Tibial nerve (tissue), 4 donors: ENCODE data around the gene HBZ. TPM values are rescaled to one million over a fixed set of nuclear protein-coding genes. Genes with fewer than 3 reads are reported as not detected.

Experiments used
- DNase-seq, 2 donors: peaks; one replicate each; pipeline ENCODE4 v3.0.0-alpha.2; 2019; ENCODE audit warnings: low spot score in 2 of 2
- H3K27ac ChIP-seq, 4 donors: fragments of 200-600 bp; sonication (generic) in 3 of 4; one replicate each; pipeline ENCODE4 v1.5.1; 2017 to 2019; ENCODE audit warnings: mild to moderate bottlenecking in 1 of 4
- H3K27me3 ChIP-seq, 2 donors: fragments of 200-600 bp; sonication (generic) in 1 of 2; one replicate each; pipeline versions ENCODE4 v1.5.1 to v1.6.0; 2017 to 2019
- H3K36me3 ChIP-seq, 3 donors: fragments of 200-600 bp; sonication (generic); one replicate each; pipeline ENCODE4 v1.5.1; 2018 to 2019
- H3K4me1 ChIP-seq, 4 donors: fragments of 200-600 bp; sonication (generic) in 3 of 4; one replicate each; pipeline ENCODE4 v1.5.1; 2017 to 2019
- H3K4me3 ChIP-seq, 4 donors: fragments of 200-600 bp; sonication (generic) in 3 of 4; one replicate each; pipeline ENCODE4 v1.5.1; 2017 to 2019; ENCODE audit warnings: mild to moderate bottlenecking in 1 of 4, moderate library complexity in 1 of 4
- H3K9me3 ChIP-seq, 4 donors: fragments of 200-600 bp; sonication (generic) in 3 of 4; one replicate each; pipeline ENCODE4 v1.5.1; 2017 to 2019
- CTCF ChIP-seq, 5 experiments: fragments of 200-600 bp in 3 of 5; fragments of 450-650 bp in 2 of 5; sonication (generic) in 3 of 5; IDR thresholded peaks; one replicate each; pipeline ENCODE4 v1.5.1; 2016 to 2019; ENCODE audit warnings: antibody characterized with exemption in 5 of 5, mild to moderate bottlenecking in 3 of 5, moderate library complexity in 2 of 5
- EP300 ChIP-seq, 2 donors: sonication (generic); formaldehyde crosslinking; IDR thresholded peaks; one replicate each; pipeline ENCODE4 v1.6.1; 2017; ENCODE audit warnings: antibody characterized with exemption in 2 of 2, mild to moderate bottlenecking in 1 of 2
- POLR2A ChIP-seq, 2 donors: fragments of 450-650 bp; IDR thresholded peaks; one replicate each; pipeline ENCODE4 v1.6.1; 2017; ENCODE audit warnings: antibody characterized with exemption in 2 of 2, mild to moderate bottlenecking in 2 of 2, moderate library complexity in 2 of 2
- WGBS, 2 donors: methylation state at CpG; one replicate each; pipeline ENCODE4 v1.1.5; 2018; 5-methylcytosine and 5-hydroxymethylcytosine counted together
- total RNA-seq, 4 donors: library from RNA; depleted of rRNA; stranded (reverse); fragments of >200 nt; gene quantifications; one replicate each; pipeline ENCODE4 v1.1.0, GENCODE V29; 2016

HBZ gene
- total RNA-seq, 4 donors from 2014 or later: not detected

GRCh38 chr16:188674-189073 lies 36.2 kb downstream of the HBZ start:
- no peaks in the 10 kb centered on the region for H3K4me1 ChIP-seq
- no peak for TF ChIP-seq POLR2A (IDR thresholded peaks at IDR 0.05)
- TF ChIP-seq EP300 (IDR thresholded peaks at IDR 0.05): no peak
- no peak for TF ChIP-seq CTCF (IDR thresholded peaks at IDR 0.05)
- H3K9me3 ChIP-seq: no peaks in the 10 kb centered on the region
- no peak overlapping the region for H3K4me3 ChIP-seq
- no peaks in the 10 kb centered on the region for H3K27me3 ChIP-seq
- WGBS, 2 donors: 73 to 81% methylated on average over 8 of the region's 8 CpGs
- H3K36me3 ChIP-seq: peaks cover 5 to 82% (median 24%) of the 10 kb centered on the region in 3 donors
- no peak for DNase-seq
- H3K27ac ChIP-seq: no peak overlapping the region

GRCh38 chr16:189604-190186 lies 37.3 kb downstream of the HBZ start:
- Histone ChIP-seq H3K9me3 (no peaks in the 10 kb centered on the region), H3K27me3 (no peaks in the 10 kb centered on the region), H3K27ac (no peak overlapping the region), H3K4me3 (no peak overlapping the region), H3K36me3 (peaks cover 5 to 86% (median 28%) of the 10 kb centered on the region in 3 donors), H3K4me1 (no peaks in the 10 kb centered on the region)
- no peak for DNase-seq
- WGBS, 2 donors: 93 to 94% methylated on average over 33 to 34 of the region's 34 CpGs
- no peak for TF ChIP-seq EP300 (IDR thresholded peaks at IDR 0.05)
- no peak for TF ChIP-seq POLR2A (IDR thresholded peaks at IDR 0.05)
- TF ChIP-seq CTCF (IDR thresholded peaks at IDR 0.05): no peak

- no peak for DNase-seq
- TF ChIP-seq POLR2A (IDR thresholded peaks at IDR 0.05) (no peak), CTCF (IDR thresholded peaks at IDR 0.05) (no peak), EP300 (IDR thresholded peaks at IDR 0.05) (no peak)
- no peak overlapping the region for H3K27ac ChIP-seq
- H3K4me1 ChIP-seq: no peaks in the 10 kb centered on the region
- WGBS, 2 donors: 90 to 94% methylated on average over 4 of the region's 4 CpGs
- peaks cover 5 to 98% (median 38%) of the 10 kb centered on the region in 3 donors for H3K36me3 ChIP-seq
- no peak overlapping the region for H3K4me3 ChIP-seq
- H3K27me3 ChIP-seq: no peaks in the 10 kb centered on the region
- H3K9me3 ChIP-seq: no peaks in the 10 kb centered on the region
Measured at GRCh38 chr16:191831-192230, 39.4 kb downstream of the HBZ start.

- H3K27me3 ChIP-seq: no peaks in the 10 kb centered on the region
- peaks cover 5 to 100% (median 42%) of the 10 kb centered on the region in 3 donors for H3K36me3 ChIP-seq
- no peak for DNase-seq
- 92 to 94% methylated on average over 11 of the region's 11 CpGs for WGBS, 2 donors
- no peaks in the 10 kb centered on the region for H3K9me3 ChIP-seq
- H3K4me1 ChIP-seq: no peaks in the 10 kb centered on the region
- no peak for TF ChIP-seq POLR2A (IDR thresholded peaks at IDR 0.05)
- no peak for TF ChIP-seq EP300 (IDR thresholded peaks at IDR 0.05)
- no peak for TF ChIP-seq CTCF (IDR thresholded peaks at IDR 0.05)
- H3K4me3 ChIP-seq: no peak overlapping the region
- no peak overlapping the region for H3K27ac ChIP-seq
Measured at GRCh38 chr16:192686-193085, 40.2 kb downstream of the HBZ start.

- Histone ChIP-seq H3K27ac (no peak overlapping the region), H3K36me3 (peaks cover 6 to 100% (median 47%) of the 10 kb centered on the region in 3 donors), H3K4me3 (no peak overlapping the region), H3K4me1 (no peaks in the 10 kb centered on the region), H3K27me3 (no peaks in the 10 kb centered on the region), H3K9me3 (no peaks in the 10 kb centered on the region)
- 91 to 92% methylated on average over 15 of the region's 15 CpGs for WGBS, 2 donors
- no peak for DNase-seq
- TF ChIP-seq EP300 (IDR thresholded peaks at IDR 0.05) (no peak), POLR2A (IDR thresholded peaks at IDR 0.05) (no peak), CTCF (IDR thresholded peaks at IDR 0.05) (no peak)
Measured at GRCh38 chr16:193441-193840, 41.0 kb downstream of the HBZ start.
